Panc1 (cell line): ENCODE results near the gene IRF8. TPM values are rescaled to one million over a fixed set of nuclear protein-coding genes. Genes with fewer than 3 reads are reported as not detected.

Source experiments
- ATAC-seq: fragments of 200-7000 bp; cut with Tn5 transposase; 2 replicates; pipeline ENCODE4 v1.9.1; 2020; ENCODE audit warnings: mild to moderate bottlenecking, moderate library complexity
- BruUV-seq: library from RNA; stranded (reverse); fragments of 400-500 nt; replicated peaks from 2 replicates; lab custom pipeline; 2021; lab: Mats Ljungman, UMichigan
- CTCF ChIA-PET: fragments of 300-600 bp; sonication (Branson Sonifier 250); formaldehyde crosslinking; loops from one replicate; lab custom pipeline; 2022; ENCODE audit warnings: antibody characterized with exemption; lab: Charles Lee
- POLR2A ChIA-PET: fragments of 300-600 bp; sonication (Branson Sonifier 250); formaldehyde crosslinking; loops from one replicate; lab custom pipeline; 2022; ENCODE audit warnings: antibody characterized with exemption; lab: Charles Lee
- DNase-seq: peaks from one replicate; pipeline ENCODE4 v3.0.0-alpha.2; 2010; ENCODE audit warnings: low read depth, low spot score
- H3K27ac ChIP-seq: 2 replicates; pipeline ENCODE4 v1.5.1; 2011; ENCODE audit warnings: mild to moderate bottlenecking, low read length, inconsistent platforms
- H3K27me3 ChIP-seq: fragments of 200-500 bp; sonication (Bioruptor generic); 2 replicates; pipeline ENCODE4 v1.6.0; 2014; ENCODE audit warnings: low read length, inconsistent platforms; ENCODE audit not compliant: control insufficient read depth, insufficient read depth
- H3K36me3 ChIP-seq: fragments of 200-500 bp; sonication (Bioruptor generic); 2 replicates; pipeline ENCODE4 v1.5.1; 2014; ENCODE audit warnings: inconsistent platforms, mild to moderate bottlenecking, low read length, moderate library complexity; ENCODE audit not compliant: control insufficient read depth, insufficient read depth
- H3K4me1 ChIP-seq: 2 replicates; pipeline ENCODE4 v1.5.1; 2011; ENCODE audit warnings: inconsistent platforms, mild to moderate bottlenecking, low read length, moderate library complexity; ENCODE audit not compliant: control insufficient read depth, insufficient read depth
- H3K4me3 ChIP-seq, 2 experiments: 2 replicates each; pipeline ENCODE4 v1.5.1; 2011 to 2012; ENCODE audit warnings: low read depth in 2 of 2, low read length in 2 of 2, mild to moderate bottlenecking in 2 of 2, inconsistent platforms in 1 of 2, moderate library complexity in 1 of 2
- H3K9me3 ChIP-seq: fragments of 200-500 bp; sonication (Bioruptor generic); 2 replicates; pipeline ENCODE4 v1.5.1; 2014; ENCODE audit warnings: low read depth, mild to moderate bottlenecking, inconsistent platforms, low read length, moderate library complexity; ENCODE audit not compliant: control insufficient read depth, insufficient read depth
- CTCF ChIP-seq: fragments of 450-650 bp; IDR thresholded peaks from 2 replicates; pipeline ENCODE4 v1.5.1; 2017; ENCODE audit warnings: mild to moderate bottlenecking
- POLR2AphosphoS5 ChIP-seq: IDR thresholded peaks from 2 replicates; pipeline ENCODE4 v1.6.1; 2012; ENCODE audit warnings: mild to moderate bottlenecking, low read depth, low read length, moderate library complexity
- REST ChIP-seq, 2 experiments: IDR thresholded peaks; 2 replicates each; pipeline ENCODE4 v1.6.1; 2011 to 2012; ENCODE audit warnings: low read depth in 2 of 2, control low read depth in 1 of 2, low read length in 1 of 2, mild to moderate bottlenecking in 1 of 2, moderate library complexity in 1 of 2; ENCODE audit not compliant: insufficient read depth in 1 of 2
- SIN3A ChIP-seq: IDR thresholded peaks from 2 replicates; pipeline ENCODE4 v1.6.1; 2012; ENCODE audit warnings: low read depth, mild to moderate bottlenecking, low read length, moderate library complexity, borderline replicate concordance; ENCODE audit not compliant: insufficient read depth
- TCF7L2 ChIP-seq: IDR thresholded peaks from 2 replicates; pipeline ENCODE4 v1.6.1; 2011; ENCODE audit warnings: mild to moderate bottlenecking, low read depth, low read length, inconsistent platforms
- in situ Hi-C: cut with HindIII; loops from 2 replicates; pipeline ENCODE4 v1.10.0; 2016; ENCODE audit warnings: low sequenced_read_pairs, low pct_unique_long_range_greater_than_20kb
- intact Hi-C: fragments of 100-400 bp; cut with micrococcal nuclease; formaldehyde crosslinking; loops from one replicate; pipeline ENCODE4 v1.10.0; 2022; ENCODE audit not compliant: unreplicated experiment
- total RNA-seq: library from RNA; stranded (reverse); gene quantifications from one replicate; pipeline ENCODE4 v1.2.1, GENCODE V29; 2021; ENCODE audit not compliant: unreplicated experiment

IRF8 gene
- total RNA-seq, 1 experiment from 2014 or later, result 0.62 TPM

GRCh38 chr16:85885537-85885936 lies 13.4 kb upstream of the IRF8 start:
- DNase-seq, result no peak
- ATAC-seq, result no peak
- no TSS peak for BruUV-seq
- Histone ChIP-seq H3K9me3 (no peaks in the 10 kb centered on the region), H3K36me3 (no peaks in the 10 kb centered on the region), H3K27ac (no peak overlapping the region), H3K27me3 (peaks cover 11% of the 10 kb centered on the region), H3K4me3 (no peak overlapping the region), H3K4me1 (no peaks in the 10 kb centered on the region)
- in situ Hi-C loops, result no loop called here
- ChIA-PET POLR2A (no interaction called here), CTCF (no interaction called here)
- TF ChIP-seq REST (IDR thresholded peaks at IDR 0.05; ENCODE audit: insufficient read depth in 1 of 2, low read depth in 2 of 2, low read length in 1 of 2), result no peak
- no peak for TF ChIP-seq POLR2AphosphoS5
- TF ChIP-seq TCF7L2, result no peak
- TF ChIP-seq SIN3A, result no peak
- no peak for TF ChIP-seq CTCF
- intact Hi-C loops, result no loop called here

- ATAC-seq (no peak), DNase-seq (no peak)
- H3K27me3 ChIP-seq, result peaks cover 5% of the 10 kb centered on the region; the same call in 1 of the 2 replicates
- H3K27ac ChIP-seq, result no peak overlapping the region
- in situ Hi-C loops (no loop called here), intact Hi-C loops (no loop called here)
- H3K4me1 ChIP-seq, result no peaks in the 10 kb centered on the region
- no peaks in the 10 kb centered on the region for H3K9me3 ChIP-seq
- no peak for TF ChIP-seq TCF7L2
- TF ChIP-seq REST (IDR thresholded peaks at IDR 0.05; ENCODE audit: insufficient read depth in 1 of 2, low read depth in 2 of 2, low read length in 1 of 2), result no peak
- TF ChIP-seq POLR2AphosphoS5, result no peak
- TF ChIP-seq SIN3A, result no peak
- TF ChIP-seq CTCF, result no peak
- H3K4me3 ChIP-seq, result no peak overlapping the region
- no TSS peak for BruUV-seq
- ChIA-PET CTCF (interaction anchor here (0.7 kb wide), 1 partner anchor 135 kb away, joined by 5 read pairs; no protein-coding TSS in a partner anchor), POLR2A (no interaction called here)
- no peaks in the 10 kb centered on the region for H3K36me3 ChIP-seq
These were observed 10.3 kb upstream of the IRF8 start for GRCh38 chr16:85888405-85889331.
